Naive B cell (primary cell): Measurements from ENCODE around the gene SLC25A44. TPM values are rescaled to one million over a fixed set of nuclear protein-coding genes. Genes with fewer than 3 reads are reported as not detected.

Source experiments
- ATAC-seq, 2 donors: fragments of 150-1000 bp; cut with Tn5 transposase; 2 replicates each; pipeline ENCODE4 v1.10.0; 2021; ENCODE audit warnings: low read depth in 2 of 2, mild to moderate bottlenecking in 2 of 2, moderate library complexity in 2 of 2
- DNase-seq: peaks from one replicate; pipeline ENCODE4 v3.0.0; 2022
- H3K27ac Mint-ChIP-seq, 6 donors: one replicate each; pipeline ENCODE4 v1.8.0; 2020 to 2022; ENCODE audit warnings: mild to moderate bottlenecking in 6 of 6, mixed read lengths in 6 of 6, moderate library complexity in 5 of 6, inconsistent platforms in 2 of 6
- H3K27me3 Mint-ChIP-seq, 3 donors: one replicate each; pipeline ENCODE4 v1.8.0; 2021 to 2022; ENCODE audit warnings: mixed read lengths in 3 of 3, mild to moderate bottlenecking in 1 of 3
- H3K36me3 Mint-ChIP-seq, 2 donors: one replicate each; pipeline ENCODE4 v1.8.0; 2020 to 2022; ENCODE audit warnings: mixed read lengths in 2 of 2, inconsistent platforms in 1 of 2, mild to moderate bottlenecking in 1 of 2
- H3K4me1 Mint-ChIP-seq, 3 donors: one replicate each; pipeline ENCODE4 v1.8.0; 2020 to 2022; ENCODE audit warnings: mixed read lengths in 3 of 3, inconsistent platforms in 1 of 3, mild to moderate bottlenecking in 1 of 3, moderate library complexity in 1 of 3
- H3K4me3 Mint-ChIP-seq, 8 donors: one replicate each; pipeline ENCODE4 v1.8.0; 2020 to 2022; ENCODE audit warnings: mild to moderate bottlenecking in 8 of 8, mixed read lengths in 8 of 8, moderate library complexity in 8 of 8, inconsistent platforms in 2 of 8
- H3K9me3 Mint-ChIP-seq, 7 donors: one replicate each; pipeline ENCODE4 v1.8.0; 2020 to 2022; ENCODE audit warnings: mixed read lengths in 7 of 7, mild to moderate bottlenecking in 5 of 7, inconsistent platforms in 2 of 7, moderate library complexity in 1 of 7
- polyA plus RNA-seq, 6 donors: library from polyadenylated mRNA; unstranded; fragments of 300-500 nt; fragmentation: Illumina TruSeq; gene quantifications; one replicate each; pipeline ENCODE4 v1.2.3, GENCODE V29; 2021; ENCODE audit warnings: low read depth in 6 of 6

Gene SLC25A44
- polyA plus RNA-seq, 6 donors from 2014 or later: 9.3 to 16.8 (median 12.9) TPM; not detected in 1

DNA sequence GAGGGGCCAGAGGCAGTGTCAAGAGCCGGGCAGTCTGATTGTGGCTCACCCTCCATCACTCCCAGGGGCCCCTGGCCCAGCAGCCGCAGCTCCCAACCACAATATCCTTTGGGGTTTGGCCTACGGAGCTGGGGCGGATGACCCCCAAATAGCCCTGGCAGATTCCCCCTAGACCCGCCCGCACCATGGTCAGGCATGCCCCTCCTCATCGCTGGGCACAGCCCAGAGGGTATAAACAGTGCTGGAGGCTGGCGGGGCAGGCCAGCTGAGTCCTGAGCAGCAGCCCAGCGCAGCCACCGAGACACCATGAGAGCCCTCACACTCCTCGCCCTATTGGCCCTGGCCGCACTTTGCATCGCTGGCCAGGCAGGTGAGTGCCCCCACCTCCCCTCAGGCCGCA is 48.0 kb downstream of the SLC25A44 start, which contains the start of gene BGLAP:
TSS of gene BGLAP (plus strand) at position 259 of the 400 bp plus-strand sequence. CDS start at position 307, 48 bp downstream.
- Mint-ChIP-seq H3K4me3 (no peak within 1 kb of the TSS), H3K27ac (peak within 1 kb of the TSS in 1 of 6 donors; percentile 74), H3K4me1 (peaks cover 13 to 20% (median 16%) of the 10 kb centered on the region in 3 donors), H3K9me3 (no peaks in the 10 kb centered on the region), H3K27me3 (peaks cover 0 to 23% (median 10%) of the 10 kb centered on the region in 3 donors), H3K36me3 (peaks cover 4 to 23% of the 10 kb centered on the region in 2 donors)
- ATAC-seq (no peak), DNase-seq (no peak)

DNA sequence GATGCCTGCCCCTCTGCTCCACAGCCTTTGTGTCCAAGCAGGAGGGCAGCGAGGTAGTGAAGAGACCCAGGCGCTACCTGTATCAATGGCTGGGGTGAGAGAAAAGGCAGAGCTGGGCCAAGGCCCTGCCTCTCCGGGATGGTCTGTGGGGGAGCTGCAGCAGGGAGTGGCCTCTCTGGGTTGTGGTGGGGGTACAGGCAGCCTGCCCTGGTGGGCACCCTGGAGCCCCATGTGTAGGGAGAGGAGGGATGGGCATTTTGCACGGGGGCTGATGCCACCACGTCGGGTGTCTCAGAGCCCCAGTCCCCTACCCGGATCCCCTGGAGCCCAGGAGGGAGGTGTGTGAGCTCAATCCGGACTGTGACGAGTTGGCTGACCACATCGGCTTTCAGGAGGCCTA is 48.8 kb downstream of the SLC25A44 start:
- H3K9me3 Mint-ChIP-seq: no peaks in the 10 kb centered on the region
- H3K4me3 Mint-ChIP-seq: no peak overlapping the region
- ATAC-seq (no peak), DNase-seq (no peak)
- peak overlapping the region in 1 of 6 donors; percentile 74 for H3K27ac Mint-ChIP-seq
- H3K27me3 Mint-ChIP-seq: peaks cover 0 to 23% (median 10%) of the 10 kb centered on the region in 3 donors
- H3K4me1 Mint-ChIP-seq: peaks cover 13 to 20% (median 16%) of the 10 kb centered on the region in 3 donors
- H3K36me3 Mint-ChIP-seq: peaks cover 4 to 19% of the 10 kb centered on the region in 2 donors

DNA sequence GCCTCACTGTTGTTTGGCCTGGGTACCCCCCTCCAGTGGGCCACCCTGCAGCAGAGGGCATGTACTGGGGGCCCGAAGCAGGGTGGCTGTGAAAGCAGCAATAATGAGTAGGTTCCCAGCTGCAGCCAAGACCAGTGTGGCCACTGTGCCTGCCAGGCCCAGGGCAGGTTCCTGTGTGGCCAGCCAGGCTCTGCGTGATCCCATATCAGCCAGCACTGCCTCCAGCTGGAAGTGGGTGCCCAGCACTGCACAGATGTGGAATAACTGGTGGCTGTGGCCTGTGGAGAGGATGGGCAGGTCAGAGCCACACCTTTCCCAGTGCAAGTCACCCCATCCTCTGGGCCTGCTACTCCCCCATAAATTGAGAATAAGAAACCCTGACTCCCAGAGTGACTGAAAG is 50.2 kb downstream of the SLC25A44 start:
- Mint-ChIP-seq H3K27ac (peak overlapping the region in 2 of 6 donors; percentile 41 to 53), H3K4me1 (peaks cover 13 to 20% (median 16%) of the 10 kb centered on the region in 3 donors), H3K27me3 (peaks cover 0 to 23% (median 10%) of the 10 kb centered on the region in 3 donors), H3K9me3 (no peaks in the 10 kb centered on the region), H3K36me3 (peaks cover 4 to 11% of the 10 kb centered on the region in 2 donors), H3K4me3 (peak overlapping the region in 2 of 8 donors; percentile 66 to 85)
- no peak for DNase-seq
- ATAC-seq: no peak

DNA sequence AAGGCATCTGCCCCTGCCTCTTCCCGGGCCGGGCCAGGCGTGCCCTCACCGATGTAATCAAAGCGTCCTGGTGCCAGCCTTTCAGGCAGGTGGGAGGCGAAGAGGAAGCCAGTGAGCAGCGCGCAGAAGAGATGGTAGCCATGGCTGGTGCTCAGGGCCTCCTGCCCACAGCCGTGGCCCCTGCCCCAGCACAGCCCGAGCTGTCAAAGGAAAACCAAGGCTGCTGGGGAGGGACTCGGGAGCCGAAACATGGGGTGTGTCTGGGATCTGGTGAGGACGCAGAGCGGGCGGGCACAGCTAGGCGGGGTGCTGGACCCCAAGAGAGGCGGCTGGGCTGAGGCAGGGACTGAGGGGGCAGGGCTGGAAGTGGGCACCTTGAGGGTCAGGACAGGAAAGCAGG is 50.8 kb downstream of the SLC25A44 start:
- Mint-ChIP-seq H3K27ac (peak overlapping the region in 2 of 6 donors; percentile 41 to 53), H3K9me3 (no peaks in the 10 kb centered on the region), H3K4me3 (peak overlapping the region; percentile 51 to 86 (median 78)), H3K27me3 (peaks cover 0 to 23% (median 10%) of the 10 kb centered on the region in 3 donors), H3K4me1 (peaks cover 13 to 20% (median 16%) of the 10 kb centered on the region in 3 donors), H3K36me3 (peaks cover 3 to 5% of the 10 kb centered on the region in 2 donors)
- ATAC-seq (no peak), DNase-seq (no peak)

DNA sequence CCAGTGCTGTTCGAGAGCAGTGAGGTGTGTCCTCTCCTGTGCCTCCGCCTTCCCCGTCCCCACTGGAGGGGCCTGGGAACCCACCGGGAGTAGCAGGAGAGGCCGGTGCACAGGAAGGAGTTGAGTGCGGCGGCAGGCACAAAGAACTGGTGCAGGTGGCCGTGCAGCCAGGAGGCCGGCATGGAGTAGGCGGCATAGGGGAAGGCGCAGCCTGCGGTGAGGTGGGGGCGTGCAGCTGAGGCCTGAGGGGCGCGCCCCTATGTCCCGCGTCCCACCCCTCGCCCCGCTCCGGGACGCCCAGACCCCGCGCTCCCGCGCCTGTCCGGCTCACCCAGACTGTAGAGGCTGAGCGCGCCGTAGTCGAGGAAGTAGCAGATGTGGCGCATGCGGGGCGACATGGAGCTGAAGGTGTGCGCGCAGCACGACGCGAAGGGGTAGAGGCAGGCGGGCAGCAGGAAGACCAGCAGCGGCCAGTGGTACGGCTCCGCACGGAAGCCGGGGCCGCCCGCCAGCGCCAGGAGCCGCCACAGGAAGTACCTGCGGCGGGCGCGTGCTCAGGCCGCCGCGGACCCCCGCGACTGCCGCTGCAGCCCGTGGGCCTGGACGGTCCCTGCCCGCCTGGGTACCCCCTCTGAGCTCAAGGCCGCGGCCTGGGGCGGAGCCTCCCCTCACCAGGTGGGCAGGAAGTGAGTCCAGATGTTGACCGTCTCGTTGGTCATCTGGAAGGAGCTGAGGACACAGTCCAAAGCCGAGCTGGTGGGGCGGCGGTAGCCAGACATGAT is 51.7 kb downstream of the SLC25A44 start:
- H3K27me3 Mint-ChIP-seq: peaks cover 0 to 23% (median 10%) of the 10 kb centered on the region in 3 donors
- ATAC-seq: peak; percentile 63 to 70

DNA sequence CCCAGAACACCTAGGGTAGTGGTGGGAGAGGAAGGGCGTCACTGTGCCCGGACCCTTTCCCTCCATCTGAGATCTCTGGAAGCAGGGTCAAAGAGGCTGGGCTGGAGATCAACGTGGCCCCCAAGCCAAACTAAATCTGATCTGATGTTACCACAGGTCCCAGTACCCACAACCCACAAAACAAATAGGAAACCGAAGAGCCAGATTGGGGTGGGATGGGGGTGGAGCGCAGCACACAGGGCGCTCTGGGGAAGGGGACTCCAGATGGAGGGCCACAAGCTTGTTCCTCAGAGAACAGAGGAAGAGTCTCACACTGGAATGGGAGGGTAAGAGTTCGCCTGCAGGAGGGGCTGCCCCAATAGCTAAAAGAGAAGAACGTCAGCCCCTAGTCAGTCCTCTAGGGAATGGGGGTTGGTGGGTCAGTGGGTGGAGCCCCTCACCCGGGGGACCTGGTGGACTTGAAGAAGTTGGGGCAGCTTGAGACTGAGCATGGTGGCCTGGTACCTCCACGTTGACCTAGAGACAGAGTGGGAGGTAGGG is 52.4 kb downstream of the SLC25A44 start:
- no peaks in the 10 kb centered on the region for H3K9me3 Mint-ChIP-seq
- peaks cover 0 to 8% of the 10 kb centered on the region in 2 donors for H3K36me3 Mint-ChIP-seq
- no peak for DNase-seq
- H3K27ac Mint-ChIP-seq: no peak overlapping the region
- peak overlapping the region in 6 of 8 donors; percentile 36 to 85 (median 54) for H3K4me3 Mint-ChIP-seq
- peaks cover 13 to 20% (median 16%) of the 10 kb centered on the region in 3 donors for H3K4me1 Mint-ChIP-seq
- ATAC-seq: no peak
- H3K27me3 Mint-ChIP-seq: peaks cover 0 to 23% (median 10%) of the 10 kb centered on the region in 3 donors

More for the DNA sequence above, 51.7 kb downstream of the SLC25A44 start:
- peak; percentile 19 for DNase-seq
- H3K9me3 Mint-ChIP-seq: no peaks in the 10 kb centered on the region
- H3K4me3 Mint-ChIP-seq: peak overlapping the region; percentile 66 to 90 (median 82)
- H3K4me1 Mint-ChIP-seq: peaks cover 13 to 20% (median 16%) of the 10 kb centered on the region in 3 donors
- peaks cover 0 to 6% of the 10 kb centered on the region in 2 donors for H3K36me3 Mint-ChIP-seq
- peak overlapping the region in 1 of 6 donors; percentile 30 for H3K27ac Mint-ChIP-seq

DNA sequence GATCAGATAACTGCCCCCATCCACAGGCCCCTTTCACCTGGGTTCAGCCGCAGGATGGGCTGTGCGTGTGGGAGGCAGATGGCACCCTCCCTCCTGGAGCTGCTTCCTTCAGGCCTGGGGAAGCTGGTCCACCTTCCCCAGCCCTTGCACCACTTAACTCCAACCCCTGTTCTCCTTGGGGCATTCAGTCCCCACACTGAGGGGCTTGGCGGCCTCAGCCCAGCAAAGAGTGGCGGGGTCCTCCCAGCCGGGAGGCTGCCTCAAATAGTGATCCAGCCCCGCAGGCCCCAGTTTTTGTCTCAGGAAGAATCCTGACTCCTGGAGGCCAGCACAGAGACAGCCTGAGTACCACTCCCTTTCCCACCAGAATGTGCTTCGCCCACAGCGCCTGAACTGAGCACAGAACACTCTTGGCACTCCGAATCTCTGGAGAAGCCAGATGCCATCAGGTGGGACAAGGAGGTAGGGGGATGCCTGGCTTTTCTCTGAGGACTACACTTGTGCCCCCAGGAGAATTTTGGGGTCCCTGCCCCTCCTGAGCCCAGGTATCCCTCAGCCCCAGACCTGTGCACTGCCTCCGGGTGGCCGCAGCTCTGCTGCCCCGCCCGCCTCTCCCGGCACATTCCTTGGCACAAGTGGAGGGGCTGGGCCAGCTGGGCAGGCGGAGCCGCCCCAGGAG is 53.0 kb downstream of the SLC25A44 start:
- H3K4me3 Mint-ChIP-seq: no peak overlapping the region
- H3K9me3 Mint-ChIP-seq: no peaks in the 10 kb centered on the region
- DNase-seq (no peak), ATAC-seq (no peak)
- H3K36me3 Mint-ChIP-seq: peaks cover 0 to 8% of the 10 kb centered on the region in 2 donors
- peaks cover 0 to 23% (median 10%) of the 10 kb centered on the region in 3 donors for H3K27me3 Mint-ChIP-seq
- H3K27ac Mint-ChIP-seq: no peak overlapping the region
- H3K4me1 Mint-ChIP-seq: peaks cover 13 to 20% (median 16%) of the 10 kb centered on the region in 3 donors

DNA sequence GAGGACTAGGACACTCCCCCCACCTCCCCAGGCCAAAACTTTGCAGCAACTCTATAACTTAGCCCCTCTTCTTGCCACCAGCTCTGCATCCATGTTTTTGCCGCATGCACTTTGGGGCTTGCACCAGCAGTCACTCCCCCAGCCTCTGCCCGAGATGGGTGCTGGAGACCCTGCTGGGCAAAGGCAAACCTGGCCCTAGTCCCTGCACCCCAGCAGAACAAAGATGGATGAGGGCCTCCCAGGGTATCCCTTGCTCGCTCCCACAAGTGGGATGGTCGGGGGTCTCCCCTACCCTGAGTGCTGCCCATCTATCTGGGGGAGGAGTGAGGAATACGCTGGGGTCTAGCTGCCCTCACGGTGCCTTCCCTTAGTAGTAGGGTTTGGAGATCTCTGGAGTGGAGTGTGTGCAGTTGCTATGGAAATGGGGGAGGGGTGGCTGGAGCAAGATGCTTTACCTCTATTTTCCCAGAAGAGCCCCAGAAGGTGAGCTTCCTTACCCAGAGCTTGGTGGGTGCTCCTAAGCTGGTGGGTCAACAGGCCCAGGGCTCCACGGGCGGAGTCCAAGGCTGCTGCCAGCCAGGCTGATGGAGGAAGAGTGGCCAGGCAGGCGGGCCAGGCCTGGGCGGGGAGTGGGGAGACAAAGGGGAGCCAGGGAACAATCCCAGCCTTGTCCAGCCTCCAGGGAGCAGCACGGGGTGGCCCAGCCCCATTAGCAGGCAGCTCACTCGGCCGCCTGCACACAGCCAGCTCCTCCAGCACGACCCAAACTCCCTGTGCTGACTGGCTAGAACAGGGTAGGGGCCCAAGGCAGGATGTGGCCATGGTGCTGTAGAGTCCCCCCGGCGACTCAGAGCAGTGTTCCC is 53.8 kb downstream of the SLC25A44 start, which contains the start of gene PAQR6:
TSS of gene PAQR6 (minus strand) at position 597 of the 863 bp plus-strand sequence. CDS start 1,325 bp downstream, outside the sequence.
- Mint-ChIP-seq H3K27me3 (peaks cover 0 to 23% (median 10%) of the 10 kb centered on the region in 3 donors), H3K36me3 (peaks cover 0 to 10% of the 10 kb centered on the region in 2 donors), H3K4me3 (peak within 1 kb of the TSS in 3 of 8 donors; percentile 24 to 64 (median 33)), H3K27ac (peak within 1 kb of the TSS in 2 of 6 donors; percentile 36 to 78), H3K9me3 (no peaks in the 10 kb centered on the region), H3K4me1 (peaks cover 13 to 20% (median 16%) of the 10 kb centered on the region in 3 donors)
- DNase-seq (no peak), ATAC-seq (no peak)

DNA sequence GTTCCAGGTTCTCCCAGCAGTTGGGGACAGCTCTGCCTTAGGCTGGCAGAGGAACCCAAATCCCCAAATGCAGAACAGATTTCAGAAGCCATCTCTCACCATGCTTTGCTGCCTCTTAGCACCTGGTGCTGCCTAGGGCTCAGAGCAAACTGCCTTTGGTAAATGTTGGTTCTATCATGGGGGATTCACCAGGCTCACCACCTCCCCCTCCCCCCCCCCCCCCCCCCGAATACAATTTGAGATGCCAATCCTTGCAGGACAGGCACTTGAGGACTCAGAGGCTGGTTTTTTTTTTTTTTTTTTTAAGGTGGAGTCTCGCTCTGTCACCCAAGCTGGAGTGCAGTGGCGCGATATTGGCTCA is 54.4 kb downstream of the SLC25A44 start:
- peaks cover 0 to 16% of the 10 kb centered on the region in 2 donors for H3K36me3 Mint-ChIP-seq
- peak in 1 of 2 donors; percentile 26 for ATAC-seq
- no peaks in the 10 kb centered on the region for H3K9me3 Mint-ChIP-seq
- peaks cover 0 to 23% (median 10%) of the 10 kb centered on the region in 3 donors for H3K27me3 Mint-ChIP-seq
- peaks cover 13 to 20% (median 16%) of the 10 kb centered on the region in 3 donors for H3K4me1 Mint-ChIP-seq
- H3K4me3 Mint-ChIP-seq: no peak overlapping the region
- no peak for DNase-seq
- H3K27ac Mint-ChIP-seq: no peak overlapping the region

DNA sequence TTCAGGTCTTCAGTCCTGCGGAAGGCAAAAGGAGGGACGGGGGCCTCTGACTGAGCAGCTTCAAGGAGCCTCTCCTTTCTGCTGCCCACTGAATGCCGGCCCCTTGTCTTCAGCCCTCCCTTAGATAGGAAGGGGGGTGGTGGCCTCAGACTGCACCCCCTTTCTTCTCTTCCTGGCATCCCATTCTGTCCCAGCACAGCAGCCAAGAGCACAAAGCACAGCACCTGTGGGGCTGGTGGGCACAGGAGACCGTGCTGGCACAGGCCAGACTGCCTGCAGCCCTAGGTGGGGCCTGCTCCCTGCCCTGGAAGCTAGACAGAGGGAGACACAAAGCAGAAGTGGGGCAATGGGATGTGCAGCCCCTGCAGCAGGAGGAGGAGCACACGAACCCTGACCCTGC is 55.7 kb downstream of the SLC25A44 start:
- H3K27me3 Mint-ChIP-seq: peaks cover 0 to 11% (median 8%) of the 10 kb centered on the region in 3 donors
- H3K4me3 Mint-ChIP-seq: peak overlapping the region in 1 of 8 donors; percentile 61
- DNase-seq: no peak
- H3K9me3 Mint-ChIP-seq: no peaks in the 10 kb centered on the region
- peak overlapping the region in 2 of 6 donors; percentile 39 to 41 for H3K27ac Mint-ChIP-seq
- H3K36me3 Mint-ChIP-seq: peaks cover 5 to 27% of the 10 kb centered on the region in 2 donors
- ATAC-seq: no peak
- H3K4me1 Mint-ChIP-seq: peaks cover 10 to 18% (median 12%) of the 10 kb centered on the region in 3 donors

DNA sequence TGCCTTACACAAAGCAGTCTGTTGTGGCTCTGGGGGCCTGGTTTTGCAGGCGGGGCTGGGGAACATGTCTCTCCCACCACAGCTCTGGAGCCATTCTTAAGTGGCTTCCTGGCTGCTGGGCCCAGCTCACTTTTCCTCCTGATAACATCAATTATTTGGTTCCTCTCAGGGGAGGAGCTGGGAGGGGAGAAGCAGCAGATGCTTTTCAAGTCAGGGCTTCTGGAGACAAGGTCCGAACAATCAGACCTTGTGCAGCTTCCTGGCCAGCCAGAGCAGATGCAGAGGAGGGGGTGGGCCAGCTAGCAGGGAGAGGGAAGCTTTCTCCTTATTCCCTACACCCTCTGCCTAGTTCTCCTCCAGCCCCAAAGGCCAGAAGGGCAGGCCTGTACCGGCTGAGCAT is 57.6 kb downstream of the SLC25A44 start:
- Mint-ChIP-seq H3K9me3 (no peaks in the 10 kb centered on the region), H3K36me3 (peaks cover 5 to 27% of the 10 kb centered on the region in 2 donors), H3K4me3 (no peak overlapping the region), H3K27ac (no peak overlapping the region), H3K4me1 (no peaks in the 10 kb centered on the region), H3K27me3 (no peaks in the 10 kb centered on the region)
- ATAC-seq (no peak), DNase-seq (no peak)

DNA sequence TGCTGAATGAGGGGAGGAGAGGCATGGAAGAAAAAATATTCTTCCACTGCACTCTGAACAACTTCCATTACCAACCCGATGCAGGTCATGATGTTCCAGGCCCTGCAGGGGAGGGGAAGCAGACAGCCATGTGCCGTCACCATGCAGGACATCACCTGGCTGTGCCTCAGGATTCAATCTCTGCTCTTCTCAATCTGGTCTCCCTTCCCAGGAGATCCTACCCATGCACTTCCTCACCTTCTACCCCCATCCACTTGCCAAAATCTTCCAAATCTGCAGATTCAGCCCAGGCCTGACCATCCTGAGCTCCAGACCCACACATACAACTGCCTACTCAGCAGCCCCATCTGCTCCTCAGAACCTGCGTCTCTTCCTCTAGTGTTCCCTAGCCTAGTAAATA is 59.7 kb downstream of the SLC25A44 start:
- H3K36me3 Mint-ChIP-seq: peaks cover 5 to 34% of the 10 kb centered on the region in 2 donors
- H3K4me1 Mint-ChIP-seq: no peaks in the 10 kb centered on the region
- H3K27ac Mint-ChIP-seq: no peak overlapping the region
- no peak for ATAC-seq
- H3K9me3 Mint-ChIP-seq: no peaks in the 10 kb centered on the region
- no peaks in the 10 kb centered on the region for H3K27me3 Mint-ChIP-seq
- DNase-seq: no peak
- H3K4me3 Mint-ChIP-seq: no peak overlapping the region
